Suprapubic skin (tissue), 4 donors: ENCODE results near the gene SLC17A1. TPM values are rescaled to one million over a fixed set of nuclear protein-coding genes. Genes with fewer than 3 reads are reported as not detected.
"Not testable (repeated sequence)": the region's sequence is repeated elsewhere in the genome, so short reads cannot be mapped to it uniquely, and the experiment has no call there.

Experiments used
- DNase-seq, 2 donors: peaks; one replicate each; pipeline ENCODE4 v3.0.0-alpha.2; 2019; ENCODE audit warnings: low spot score in 2 of 2
- H3K27ac ChIP-seq: fragments of 200-600 bp; sonication (generic); one replicate; pipeline ENCODE4 v1.5.1; 2019
- H3K27me3 ChIP-seq: fragments of 200-600 bp; sonication (generic); one replicate; pipeline ENCODE4 v1.5.1; 2019
- H3K36me3 ChIP-seq: fragments of 200-600 bp; sonication (generic); one replicate; pipeline ENCODE4 v1.5.1; 2019
- H3K4me1 ChIP-seq: fragments of 200-600 bp; sonication (generic); one replicate; pipeline ENCODE4 v1.5.1; 2019
- H3K4me3 ChIP-seq: fragments of 200-600 bp; sonication (generic); one replicate; pipeline ENCODE4 v1.5.1; 2019; ENCODE audit warnings: mild to moderate bottlenecking
- H3K9me3 ChIP-seq: fragments of 200-600 bp; sonication (generic); one replicate; pipeline ENCODE4 v1.5.1; 2019
- EP300 ChIP-seq: sonication (generic); formaldehyde crosslinking; IDR thresholded peaks from one replicate; pipeline ENCODE4 v1.6.1; 2017; ENCODE audit warnings: antibody characterized with exemption
- POLR2A ChIP-seq, 2 donors: fragments of 450-650 bp; IDR thresholded peaks; one replicate each; pipeline ENCODE4 v1.6.1; 2017; ENCODE audit warnings: antibody characterized with exemption in 2 of 2, mild to moderate bottlenecking in 2 of 2, moderate library complexity in 2 of 2
- POLR2AphosphoS5 ChIP-seq, 3 donors: sonication (generic); formaldehyde crosslinking; IDR thresholded peaks; one replicate each; pipeline ENCODE4 v1.6.1; 2017; ENCODE audit warnings: antibody characterized with exemption in 3 of 3
- WGBS: methylation state at CpG from one replicate; pipeline ENCODE4 v1.1.5; 2018; 5-methylcytosine and 5-hydroxymethylcytosine counted together
- total RNA-seq, 4 donors: library from RNA; depleted of rRNA; stranded (reverse); fragments of >200 nt; gene quantifications; one replicate each; pipeline ENCODE4 v1.1.0, GENCODE V29; 2016
- TF ChIP-seq, protein P1 (sequence below), 2 donors: fragments of 200-600 bp in 1 of 2; fragments of 450-650 bp in 1 of 2; sonication (generic) in 1 of 2; IDR thresholded peaks; one replicate each; pipeline ENCODE4 v1.5.1; 2016 to 2019; ENCODE audit warnings: antibody characterized with exemption in 2 of 2, mild to moderate bottlenecking in 1 of 2, moderate library complexity in 1 of 2

Gene SLC17A1
- total RNA-seq, 4 donors from 2014 or later, result not detected

DNA sequence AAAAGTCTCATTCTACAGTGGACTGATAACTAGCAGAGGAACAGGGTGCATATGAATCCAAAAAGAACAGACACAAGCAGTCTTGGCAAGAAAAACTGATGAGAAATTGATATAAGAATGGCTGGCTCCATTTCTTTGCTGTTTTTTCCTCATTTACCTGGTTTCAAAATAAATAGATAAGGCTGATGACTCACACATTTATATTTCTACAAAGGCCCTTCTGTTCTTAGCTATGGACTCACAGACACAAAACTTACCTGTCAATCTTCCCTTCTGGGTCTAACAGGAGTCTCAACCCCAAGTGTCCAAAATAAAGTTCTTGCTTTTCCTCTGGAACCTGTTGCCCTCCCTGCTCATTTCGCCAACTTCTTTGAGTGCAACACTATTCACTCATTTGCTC, 76.4 kb downstream of the SLC17A1 start:
- no peaks in the 10 kb centered on the region for H3K9me3 ChIP-seq
- no peaks in the 10 kb centered on the region for H3K36me3 ChIP-seq
- no peak overlapping the region for H3K27ac ChIP-seq
- DNase-seq, result no peak
- WGBS, result 95% methylated on average over 1 of the region's 1 CpG
- H3K4me3 ChIP-seq, result no peak overlapping the region
- TF ChIP-seq EP300, result no peak
- TF ChIP-seq POLR2A (IDR thresholded peaks at IDR 0.05), result no peak
- no peak for TF ChIP-seq POLR2AphosphoS5 (IDR thresholded peaks at IDR 0.05)
- TF ChIP-seq, protein P1, sequence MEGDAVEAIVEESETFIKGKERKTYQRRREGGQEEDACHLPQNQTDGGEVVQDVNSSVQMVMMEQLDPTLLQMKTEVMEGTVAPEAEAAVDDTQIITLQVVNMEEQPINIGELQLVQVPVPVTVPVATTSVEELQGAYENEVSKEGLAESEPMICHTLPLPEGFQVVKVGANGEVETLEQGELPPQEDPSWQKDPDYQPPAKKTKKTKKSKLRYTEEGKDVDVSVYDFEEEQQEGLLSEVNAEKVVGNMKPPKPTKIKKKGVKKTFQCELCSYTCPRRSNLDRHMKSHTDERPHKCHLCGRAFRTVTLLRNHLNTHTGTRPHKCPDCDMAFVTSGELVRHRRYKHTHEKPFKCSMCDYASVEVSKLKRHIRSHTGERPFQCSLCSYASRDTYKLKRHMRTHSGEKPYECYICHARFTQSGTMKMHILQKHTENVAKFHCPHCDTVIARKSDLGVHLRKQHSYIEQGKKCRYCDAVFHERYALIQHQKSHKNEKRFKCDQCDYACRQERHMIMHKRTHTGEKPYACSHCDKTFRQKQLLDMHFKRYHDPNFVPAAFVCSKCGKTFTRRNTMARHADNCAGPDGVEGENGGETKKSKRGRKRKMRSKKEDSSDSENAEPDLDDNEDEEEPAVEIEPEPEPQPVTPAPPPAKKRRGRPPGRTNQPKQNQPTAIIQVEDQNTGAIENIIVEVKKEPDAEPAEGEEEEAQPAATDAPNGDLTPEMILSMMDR (IDR thresholded peaks at IDR 0.05), result no peak
- H3K27me3 ChIP-seq, result no peaks in the 10 kb centered on the region
- no peaks in the 10 kb centered on the region for H3K4me1 ChIP-seq

DNA sequence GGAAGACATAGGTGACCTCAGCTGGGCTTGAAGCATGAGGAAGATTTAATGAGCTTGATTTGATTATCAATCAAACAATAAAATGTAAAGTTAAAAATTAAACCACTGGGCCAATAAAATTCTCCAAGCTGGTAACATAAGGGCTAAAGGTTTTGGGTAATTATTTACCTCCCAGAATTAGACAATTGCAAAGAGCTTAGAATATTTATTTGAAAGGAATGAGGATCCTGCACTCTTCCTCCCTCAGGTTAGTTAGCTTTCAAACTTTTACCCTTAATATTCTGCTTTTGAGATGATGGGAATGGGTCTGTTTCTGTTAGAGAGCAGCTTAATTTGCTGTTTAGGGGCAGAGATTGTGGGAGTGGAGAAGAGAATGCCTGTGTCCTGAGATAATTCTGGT, 77.3 kb downstream of the SLC17A1 start, which contains the start of gene SLC17A4:
SLC17A4 (plus strand) TSS at position 208 of the 400 bp plus-strand sequence. CDS start 7,221 bp downstream, outside the sequence.
- no peaks in the 10 kb centered on the region for H3K36me3 ChIP-seq
- H3K4me1 ChIP-seq, result no peaks in the 10 kb centered on the region
- no peak for DNase-seq
- H3K4me3 ChIP-seq, result no peak within 1 kb of the TSS
- no peaks in the 10 kb centered on the region for H3K27me3 ChIP-seq
- H3K9me3 ChIP-seq, result no peaks in the 10 kb centered on the region
- H3K27ac ChIP-seq, result no peak within 1 kb of the TSS
- TF ChIP-seq, protein P1 (IDR thresholded peaks at IDR 0.05), result no peak
- no peak for TF ChIP-seq EP300
- no peak for TF ChIP-seq POLR2A (IDR thresholded peaks at IDR 0.05)
- no peak for TF ChIP-seq POLR2AphosphoS5 (IDR thresholded peaks at IDR 0.05)

DNA sequence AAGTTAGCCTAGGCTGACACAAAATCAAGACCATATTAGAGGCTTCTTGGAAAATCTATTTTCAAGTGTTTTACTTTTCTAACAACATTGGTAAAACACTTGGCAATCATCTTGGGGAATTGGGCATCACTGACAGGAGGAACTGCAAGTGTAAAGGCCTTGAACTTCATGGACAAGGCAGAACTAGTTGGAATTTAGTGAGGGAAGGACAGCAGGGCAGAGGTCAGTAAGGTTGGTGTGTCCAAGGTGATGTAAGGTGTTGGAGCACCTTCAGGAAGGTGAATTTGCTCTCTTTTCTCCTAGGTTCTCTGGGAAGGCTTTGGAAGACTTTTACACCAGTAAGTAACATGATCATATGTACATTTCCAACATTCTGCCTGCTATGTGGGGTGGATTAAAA, 78.8 kb downstream of the SLC17A1 start:
- TF ChIP-seq, protein P1 (IDR thresholded peaks at IDR 0.05), result no peak
- TF ChIP-seq POLR2AphosphoS5 (IDR thresholded peaks at IDR 0.05) (no peak), POLR2A (IDR thresholded peaks at IDR 0.05) (no peak), EP300 (no peak)
- Histone ChIP-seq H3K9me3 (no peaks in the 10 kb centered on the region), H3K27ac (no peak overlapping the region), H3K4me1 (no peaks in the 10 kb centered on the region), H3K4me3 (no peak overlapping the region), H3K27me3 (no peaks in the 10 kb centered on the region), H3K36me3 (no peaks in the 10 kb centered on the region)
- no peak for DNase-seq

DNA sequence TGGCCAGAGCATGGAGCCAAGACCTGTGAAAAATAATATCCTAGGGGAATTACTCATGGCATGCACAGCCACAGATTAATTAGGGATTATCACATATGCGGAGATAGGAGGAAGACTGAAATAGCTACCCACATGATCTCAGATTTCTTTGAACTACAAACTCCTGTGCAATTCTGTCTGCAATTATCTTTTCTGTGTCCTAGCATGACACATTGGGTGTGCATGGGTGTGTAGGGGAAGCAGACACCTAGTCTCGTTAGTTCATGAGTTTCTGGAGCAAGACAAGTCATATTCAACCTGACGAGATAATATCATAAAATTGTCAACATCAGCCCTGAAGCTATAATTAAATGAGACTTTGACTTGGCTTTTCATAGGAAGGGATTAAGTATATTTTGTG, 80.9 kb downstream of the SLC17A1 start:
- TF ChIP-seq POLR2A (IDR thresholded peaks at IDR 0.05) (no peak), POLR2AphosphoS5 (IDR thresholded peaks at IDR 0.05) (no peak), EP300 (no peak)
- TF ChIP-seq, protein P1 (IDR thresholded peaks at IDR 0.05), result no peak
- Histone ChIP-seq H3K9me3 (no peaks in the 10 kb centered on the region), H3K27me3 (no peaks in the 10 kb centered on the region), H3K27ac (no peak overlapping the region), H3K4me3 (no peak overlapping the region), H3K4me1 (no peaks in the 10 kb centered on the region), H3K36me3 (no peaks in the 10 kb centered on the region)
- WGBS, result 28% methylated on average over 3 of the region's 3 CpGs
- no peak for DNase-seq

DNA sequence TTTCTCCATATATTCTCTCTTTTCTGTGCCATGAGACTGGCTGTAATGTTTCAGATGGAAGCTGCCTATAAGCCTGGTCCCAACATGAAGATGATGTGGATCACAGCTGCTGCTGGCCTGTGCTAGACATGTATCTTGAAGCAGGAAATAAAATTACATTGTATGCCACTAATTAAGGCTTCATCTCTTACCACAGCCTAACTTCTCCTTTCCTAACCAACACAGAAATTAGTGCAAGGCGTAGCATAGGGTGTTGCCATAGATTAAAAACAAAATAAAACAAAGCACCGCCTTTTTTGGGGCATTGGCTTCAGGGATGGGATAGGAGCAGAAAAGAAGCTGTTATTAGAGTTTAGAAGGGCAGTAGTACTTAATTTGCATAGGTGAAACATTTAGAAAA, 82.0 kb downstream of the SLC17A1 start:
- WGBS, result 34% methylated on average over 2 of the region's 2 CpGs
- H3K9me3 ChIP-seq, result no peaks in the 10 kb centered on the region
- TF ChIP-seq, protein P1 (IDR thresholded peaks at IDR 0.05), result no peak
- no peaks in the 10 kb centered on the region for H3K36me3 ChIP-seq
- H3K4me3 ChIP-seq, result no peak overlapping the region
- H3K4me1 ChIP-seq, result no peaks in the 10 kb centered on the region
- no peak for DNase-seq
- no peaks in the 10 kb centered on the region for H3K27me3 ChIP-seq
- no peak overlapping the region for H3K27ac ChIP-seq

DNA sequence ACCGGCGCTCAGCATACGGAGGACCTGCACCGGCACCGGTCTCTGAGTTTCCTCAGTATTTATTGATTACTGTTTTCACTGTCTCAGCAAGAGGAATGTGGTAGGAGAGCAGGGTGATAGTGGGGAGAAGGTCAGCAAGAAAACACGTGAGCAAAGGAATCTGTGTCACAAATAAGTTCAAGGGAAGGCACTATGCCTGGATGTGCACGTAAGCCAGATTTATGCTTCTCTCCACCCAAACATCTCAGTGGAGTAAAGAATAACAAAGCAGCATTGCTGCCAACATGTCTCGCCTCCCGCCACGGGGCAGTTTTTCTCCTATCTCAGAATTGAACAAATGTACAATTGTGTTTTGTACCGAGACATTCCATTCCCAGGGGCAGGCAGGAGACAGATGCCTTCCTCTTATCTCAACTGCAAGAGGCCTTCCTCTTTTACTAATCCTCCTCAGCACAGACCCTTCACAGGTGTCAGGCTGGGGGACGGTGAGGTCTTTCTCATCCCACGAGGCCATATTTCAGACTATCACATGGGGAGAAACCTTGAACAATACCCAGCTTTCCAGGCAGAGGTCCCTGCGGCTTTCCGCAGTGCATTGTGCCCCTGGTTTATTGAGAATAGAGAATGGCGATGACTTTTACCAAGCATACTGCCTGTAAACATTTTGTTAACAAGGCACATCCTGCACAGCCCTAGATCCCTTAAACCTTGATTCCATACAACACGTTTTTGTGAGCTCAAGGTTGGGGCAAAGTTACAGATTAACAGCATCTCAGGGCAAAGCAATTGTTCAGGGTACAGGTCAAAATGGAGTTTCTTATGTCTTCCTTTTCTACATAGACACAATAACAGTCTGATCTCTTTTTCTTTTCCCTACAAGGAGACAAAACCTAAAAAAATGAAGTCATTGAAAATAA, 83.0 kb downstream of the SLC17A1 start:
- H3K9me3 ChIP-seq, H3K27me3 ChIP-seq, H3K4me1 ChIP-seq, H3K36me3 ChIP-seq, DNase-seq, H3K4me3 ChIP-seq, H3K27ac ChIP-seq: not testable (repeated sequence)
- WGBS, result 78% methylated on average over 17 of the region's 17 CpGs
